MM.1S (cell line): Measurements from ENCODE around the gene PLXND1.

Experiments used
- CTCF ChIP-seq: fragments of 300-600 bp; sonication (generic); IDR thresholded peaks from 2 replicates; pipeline ENCODE4 v1.5.1; 2016; ENCODE audit warnings: antibody characterized with exemption, low read length, mixed read lengths
- EZH2 ChIP-seq: fragments of 300-600 bp; sonication (generic); optimal IDR thresholded peaks from 2 replicates; pipeline ENCODE3; 2017; ENCODE audit warnings: low read depth, mild to moderate bottlenecking, antibody characterized with exemption, low read length, mixed read lengths
- EZH2phosphoT487 ChIP-seq: fragments of 300-600 bp; sonication (generic); IDR thresholded peaks from 2 replicates; pipeline ENCODE4 v1.6.1; 2018; ENCODE audit warnings: antibody characterized with exemption, low read length

- TF ChIP-seq CTCF (no peak), EZH2 (no peak), EZH2phosphoT487 (no peak)
Observed at GRCh38 chr3:129518581-129518980, 87.9 kb downstream of the PLXND1 start.
